Mesendoderm (in vitro differentiated cells): ENCODE data around the gene MT1X.

ENCODE experiments used
- DNase-seq: peaks from one replicate; pipeline ENCODE4 v3.0.0; 2013
- H2AK5ac ChIP-seq: 2 replicates; pipeline ENCODE4 v1.6.1; 2013; ENCODE audit warnings: low read length, inconsistent platforms
- H2BK120ac ChIP-seq: 2 replicates; pipeline ENCODE4 v1.6.1; 2013; ENCODE audit warnings: low read depth, mild to moderate bottlenecking, low read length, moderate library complexity, mixed read lengths
- H2BK15ac ChIP-seq: replicated peaks from 2 replicates; pipeline ENCODE4 v1.6.1; 2013; ENCODE audit warnings: low read depth, mild to moderate bottlenecking, moderate library complexity
- H2BK5ac ChIP-seq: 2 replicates; pipeline ENCODE4 v1.6.1; 2013; ENCODE audit warnings: low read length, inconsistent platforms
- H3K18ac ChIP-seq: 2 replicates; pipeline ENCODE4 v1.6.1; 2013; ENCODE audit warnings: mild to moderate bottlenecking, low read length, mixed read lengths
- H3K23ac ChIP-seq: one replicate; pipeline ENCODE4 v1.6.1; 2013; ENCODE audit warnings: low read length
- H3K27ac ChIP-seq: 2 replicates; pipeline ENCODE4 v1.5.1; 2013; ENCODE audit warnings: low read depth, mild to moderate bottlenecking, inconsistent platforms, low read length, moderate library complexity
- H3K27me3 ChIP-seq: 2 replicates; pipeline ENCODE4 v1.6.1; 2013; ENCODE audit warnings: low read length, control low read depth, mild to moderate bottlenecking, inconsistent platforms; ENCODE audit not compliant: insufficient read depth, poor library complexity
- H3K36me3 ChIP-seq: 2 replicates; pipeline ENCODE4 v1.6.1; 2013; ENCODE audit warnings: low read length, inconsistent platforms; ENCODE audit not compliant: control insufficient read depth, insufficient read depth
- H3K4ac ChIP-seq: one replicate; pipeline ENCODE4 v1.6.1; 2013; ENCODE audit warnings: low read depth, mild to moderate bottlenecking, low read length, moderate library complexity
- H3K4me1 ChIP-seq: 2 replicates; pipeline ENCODE4 v1.6.1; 2013; ENCODE audit warnings: low read depth, low read length, inconsistent platforms; ENCODE audit not compliant: control insufficient read depth
- H3K4me2 ChIP-seq: 2 replicates; pipeline ENCODE4 v1.6.1; 2013; ENCODE audit warnings: low read length
- H3K4me3 ChIP-seq: 2 replicates; pipeline ENCODE4 v1.5.1; 2013; ENCODE audit warnings: mild to moderate bottlenecking, low read length
- H3K56ac ChIP-seq: one replicate; pipeline ENCODE4 v1.6.1; 2013; ENCODE audit warnings: low read length
- H3K79me1 ChIP-seq: 2 replicates; pipeline ENCODE4 v1.6.1; 2013; ENCODE audit warnings: low read length, inconsistent platforms
- H3K79me2 ChIP-seq: 2 replicates; pipeline ENCODE4 v1.6.1; 2013; ENCODE audit warnings: mild to moderate bottlenecking, low read length; ENCODE audit not compliant: control insufficient read depth, insufficient read depth
- H3K9ac ChIP-seq: 2 replicates; pipeline ENCODE4 v1.6.1; 2013; ENCODE audit warnings: low read length, inconsistent platforms
- H4K5ac ChIP-seq: one replicate; pipeline ENCODE4 v1.6.1; 2013; ENCODE audit warnings: low read length
- H4K8ac ChIP-seq: one replicate; pipeline ENCODE4 v1.6.1; 2013; ENCODE audit warnings: low read depth, mild to moderate bottlenecking, control low read depth, low read length, moderate library complexity
- WGBS: extraction: QIAGEN DNeasy Blood & Tissue Kit; methylation state at CpG from one replicate; pipeline ENCODE4 v1.1.7; 2013; ENCODE audit warnings: low lambda C conversion rate, missing lambda C conversion rate; ENCODE audit not compliant: insufficient coverage; ENCODE audit errors: extremely low coverage; 5-methylcytosine and 5-hydroxymethylcytosine counted together

Gene MT1X

DNA sequence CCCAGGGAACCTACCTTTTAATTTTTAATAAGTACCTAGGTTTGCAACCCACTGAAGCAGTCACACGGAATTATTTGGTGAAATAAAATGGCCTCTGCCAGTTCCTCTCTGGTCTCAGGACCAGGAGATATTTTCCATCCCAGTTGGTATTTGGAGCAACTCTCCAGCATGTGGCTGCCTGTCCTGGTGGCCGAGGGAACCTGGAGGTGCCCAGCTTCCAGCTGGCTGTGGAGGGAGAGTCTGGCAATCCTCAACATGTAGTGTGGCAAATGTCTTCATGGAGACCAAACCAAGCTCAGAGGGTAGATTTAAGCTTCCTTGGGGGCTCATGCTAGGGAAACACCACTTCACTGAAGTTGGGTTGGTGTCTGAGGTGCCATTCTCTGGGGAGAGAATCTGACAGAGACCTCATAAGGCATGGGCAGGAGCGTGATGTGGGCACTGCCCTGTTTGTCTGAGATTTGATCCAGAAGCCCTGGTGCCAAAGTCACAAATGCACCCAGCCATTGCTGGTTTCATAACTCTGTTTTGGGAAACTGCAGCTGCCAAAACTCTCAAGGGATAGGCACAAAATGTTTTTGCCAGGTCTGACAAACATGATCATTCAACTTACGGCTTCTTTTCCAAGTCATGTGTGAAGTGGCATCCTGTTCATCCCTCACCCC lies 2.8 kb downstream of the MT1X start:
- Histone ChIP-seq H3K56ac (no peak overlapping the region), H3K4ac (no peak overlapping the region), H3K9ac (no peak overlapping the region), H3K27ac (no peak overlapping the region), H2BK5ac (no peak overlapping the region), H3K79me2 (no peaks in the 10 kb centered on the region), H4K5ac (no peak overlapping the region), H3K23ac (no peak overlapping the region), H2BK120ac (no peak overlapping the region), H3K4me1 (peaks cover 5% of the 10 kb centered on the region), H3K79me1 (no peaks in the 10 kb centered on the region), H2BK15ac (no peak overlapping the region), H3K27me3 (no peaks in the 10 kb centered on the region), H3K36me3 (no peaks in the 10 kb centered on the region), H4K8ac (no peak overlapping the region), H2AK5ac (no peak overlapping the region), H3K4me2 (no peak overlapping the region), H3K18ac (no peak overlapping the region), H3K4me3 (no peak overlapping the region)
- no CpG with 5 or more reads among the region's 4 CpGs for WGBS
- DNase-seq, result no peak

DNA sequence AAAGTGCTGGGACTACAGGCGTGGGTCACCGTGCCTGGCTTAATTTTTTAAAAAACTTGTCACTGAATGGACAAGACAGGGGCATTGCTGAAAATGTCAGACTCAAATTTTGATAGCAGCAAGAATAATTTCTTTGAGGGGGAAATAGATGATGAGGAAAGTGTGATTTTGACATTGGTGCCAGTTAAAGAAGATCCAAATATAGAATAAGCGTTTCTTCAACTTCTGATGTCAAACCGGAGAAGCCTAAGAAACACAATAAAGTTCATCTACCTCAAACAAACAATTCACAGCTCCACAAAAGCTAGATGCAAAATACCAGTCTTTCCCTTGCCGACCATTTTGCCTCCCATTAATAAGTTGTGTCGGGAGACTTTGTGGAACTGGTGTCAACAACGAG lies 4.5 kb downstream of the MT1X start:
- Histone ChIP-seq H3K18ac (no peak overlapping the region), H3K79me1 (no peaks in the 10 kb centered on the region), H3K27me3 (no peaks in the 10 kb centered on the region), H3K4ac (no peak overlapping the region), H3K4me1 (peaks cover 5% of the 10 kb centered on the region), H2BK5ac (no peak overlapping the region), H3K4me3 (no peak overlapping the region), H4K8ac (no peak overlapping the region), H2BK15ac (no peak overlapping the region), H2AK5ac (no peak overlapping the region), H3K4me2 (no peak overlapping the region), H3K27ac (no peak overlapping the region), H3K56ac (no peak overlapping the region), H4K5ac (no peak overlapping the region), H3K23ac (no peak overlapping the region), H2BK120ac (no peak overlapping the region), H3K79me2 (no peaks in the 10 kb centered on the region), H3K9ac (no peak overlapping the region), H3K36me3 (no peaks in the 10 kb centered on the region)
- no peak for DNase-seq
- no CpG with 5 or more reads among the region's 7 CpGs for WGBS

DNA sequence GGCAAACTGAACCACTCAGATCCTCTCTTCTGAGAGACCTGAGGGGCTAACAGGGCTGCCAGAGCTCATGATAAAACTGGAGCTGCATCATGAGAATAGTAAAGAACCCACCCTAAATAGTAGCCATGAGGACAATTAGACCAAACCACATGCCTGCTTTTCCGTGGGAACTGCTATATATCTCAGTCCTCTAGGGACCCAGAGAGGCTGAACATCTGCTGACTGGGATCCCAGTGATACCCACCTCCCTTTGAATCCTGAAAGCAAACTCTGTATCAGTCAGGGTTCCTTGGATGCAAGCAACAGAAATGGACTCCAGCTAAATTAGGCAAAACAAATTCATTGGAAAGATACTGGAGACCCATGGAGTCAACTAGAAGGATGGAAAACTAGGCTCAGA lies 6.5 kb downstream of the MT1X start:
- Histone ChIP-seq H3K27me3 (no peaks in the 10 kb centered on the region), H3K4ac (no peak overlapping the region)

DNA sequence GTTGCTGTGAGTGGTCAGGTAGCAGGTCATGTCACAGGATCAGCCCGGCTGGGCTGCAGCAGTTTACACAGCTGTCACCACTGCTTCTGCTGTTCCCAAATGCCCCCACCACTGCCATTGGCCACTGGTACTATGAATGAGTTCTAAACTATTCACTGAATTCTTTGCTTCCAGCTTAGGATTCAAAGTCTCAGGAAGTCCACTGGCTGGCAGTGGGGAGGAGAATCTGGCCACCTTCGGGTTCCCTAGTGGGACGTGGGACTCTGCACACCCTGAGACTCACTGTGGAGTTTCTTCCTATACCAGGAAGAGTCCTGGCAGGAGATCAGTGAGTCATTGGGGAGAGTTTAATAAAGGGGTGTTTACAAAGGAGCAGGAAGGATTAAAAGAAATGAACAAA lies 6.9 kb downstream of the MT1X start:
- Histone ChIP-seq H3K27me3 (no peaks in the 10 kb centered on the region), H3K18ac (no peak overlapping the region), H2BK5ac (no peak overlapping the region), H4K8ac (no peak overlapping the region), H3K79me2 (no peaks in the 10 kb centered on the region), H3K79me1 (no peaks in the 10 kb centered on the region), H3K4me3 (no peak overlapping the region), H2BK120ac (no peak overlapping the region), H3K4me2 (no peak overlapping the region), H2BK15ac (no peak overlapping the region), H4K5ac (no peak overlapping the region), H3K56ac (no peak overlapping the region), H3K9ac (no peak overlapping the region), H3K36me3 (no peaks in the 10 kb centered on the region), H3K4me1 (no peaks in the 10 kb centered on the region), H2AK5ac (no peak overlapping the region), H3K4ac (no peak overlapping the region), H3K27ac (no peak overlapping the region), H3K23ac (no peak overlapping the region)
- no peak for DNase-seq
- no CpG with 5 or more reads among the region's 3 CpGs for WGBS

More for the DNA sequence above, 6.5 kb downstream of the MT1X start:
- H3K36me3 ChIP-seq, result no peaks in the 10 kb centered on the region
- H3K79me2 ChIP-seq, result no peaks in the 10 kb centered on the region
- no peak overlapping the region for H3K27ac ChIP-seq
- H3K4me2 ChIP-seq, result no peak overlapping the region
- no peak overlapping the region for H4K8ac ChIP-seq
- no peak overlapping the region for H2BK15ac ChIP-seq
- H3K18ac ChIP-seq, result no peak overlapping the region
- H3K4me1 ChIP-seq, result no peaks in the 10 kb centered on the region
- no peak overlapping the region for H3K9ac ChIP-seq
- no peak for DNase-seq
- H2BK120ac ChIP-seq, result no peak overlapping the region
- no peak overlapping the region for H4K5ac ChIP-seq
- no peak overlapping the region for H3K56ac ChIP-seq
- H2BK5ac ChIP-seq, result no peak overlapping the region
- H2AK5ac ChIP-seq, result no peak overlapping the region
- WGBS, result no CpG with 5 or more reads among the region's 1 CpG
- no peak overlapping the region for H3K23ac ChIP-seq
- no peak overlapping the region for H3K4me3 ChIP-seq
- no peaks in the 10 kb centered on the region for H3K79me1 ChIP-seq

DNA sequence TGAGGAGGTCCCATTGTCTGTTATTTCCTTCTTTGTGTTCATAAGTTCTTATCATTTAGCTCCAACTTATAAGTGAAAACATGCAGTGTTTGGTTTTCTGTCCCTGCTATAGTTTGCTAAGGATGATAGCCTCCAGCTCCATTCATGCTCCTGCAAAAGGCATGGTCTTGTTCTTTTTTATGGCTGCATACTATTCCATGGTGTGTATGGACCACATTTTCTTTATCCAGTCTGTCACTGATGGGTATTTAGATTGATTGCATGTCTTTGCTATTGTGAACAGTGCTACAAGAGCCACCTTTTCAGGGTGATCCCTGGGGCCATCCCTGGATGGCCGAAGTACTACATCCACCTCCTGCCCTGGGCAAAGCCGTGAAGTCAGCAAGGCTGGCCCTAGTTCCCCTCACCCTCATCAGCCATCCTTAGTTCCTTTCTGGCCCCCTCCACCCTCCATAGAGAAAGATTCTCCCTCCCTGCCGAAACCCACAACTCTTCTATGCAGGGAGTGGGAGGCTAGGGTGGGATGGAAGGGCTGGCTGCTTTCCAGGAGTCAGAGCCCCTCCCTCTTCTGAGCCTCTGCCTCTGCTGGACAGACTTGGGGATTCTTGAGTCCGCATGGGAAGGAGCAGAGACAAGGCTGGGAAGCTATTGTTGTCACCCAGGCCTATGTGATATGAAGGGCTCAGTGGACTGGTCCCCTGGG lies 8.3 kb downstream of the MT1X start:
- no peak overlapping the region for H3K56ac ChIP-seq
- H2BK120ac ChIP-seq, result no peak overlapping the region
- no peaks in the 10 kb centered on the region for H3K4me1 ChIP-seq
- no peak overlapping the region for H3K27ac ChIP-seq
- H2AK5ac ChIP-seq, result no peak overlapping the region
- no peak overlapping the region for H3K4me2 ChIP-seq
- H3K9ac ChIP-seq, result no peak overlapping the region
- no peak overlapping the region for H3K4me3 ChIP-seq
- no peaks in the 10 kb centered on the region for H3K27me3 ChIP-seq
- no peak overlapping the region for H4K5ac ChIP-seq
- H2BK5ac ChIP-seq, result no peak overlapping the region
- no peak for DNase-seq
- no peak overlapping the region for H4K8ac ChIP-seq
- no peaks in the 10 kb centered on the region for H3K79me1 ChIP-seq
- H3K79me2 ChIP-seq, result no peaks in the 10 kb centered on the region
- no peak overlapping the region for H3K18ac ChIP-seq
- H3K36me3 ChIP-seq, result no peaks in the 10 kb centered on the region
- H2BK15ac ChIP-seq, result no peak overlapping the region
- WGBS, result no CpG with 5 or more reads among the region's 4 CpGs
- H3K4ac ChIP-seq, result no peak overlapping the region
- no peak overlapping the region for H3K23ac ChIP-seq
